ENCODE results near the gene LRP10. TPM values are rescaled to one million over a fixed set of nuclear protein-coding genes. Genes with fewer than 3 reads are reported as not detected.

LRP10 gene
- total and polyA plus RNA-seq, 2 of the 8 experiments (the other 6 are each of a cell fraction or from before 2014, with no cell fraction given) = 12.4 to 15.6 TPM

- FAIRE-seq (no peak), DNase-seq (ENCODE audit: low read depth in 1 of 2, low spot score in 2 of 2) (no peak)
- WGBS, 2 experiments (ENCODE audit: extremely low coverage in 1 of 2, insufficient coverage in 1 of 2, insufficient read length in 1 of 2, insufficient replicate concordance in 2 of 2, low coverage in 1 of 2, low lambda C conversion rate in 2 of 2, missing lambda C conversion rate in 1 of 2) = 90% methylated on average over 1 of the region's 1 CpG; no CpG with 5 or more reads in 1 of the 2 experiments
- no peak overlapping the region for H3K4me3 ChIP-seq (ENCODE audit: extremely low read depth in 1 of 4, insufficient read depth in 2 of 4, low read depth in 3 of 4, low read length in 4 of 4)
- H2BK15ac ChIP-seq (ENCODE audit: low read length) = no peak overlapping the region
- no peak overlapping the region for H3K9ac ChIP-seq (replicated peaks in 1 of 4; ENCODE audit: extremely low read depth in 1 of 4, low read depth in 3 of 4, low read length in 3 of 4)
- H3K9me3 ChIP-seq (ENCODE audit: insufficient read depth in 2 of 2, low read depth in 1 of 2, low read length in 1 of 2) = no peaks in the 10 kb centered on the region
- no peak overlapping the region for H2BK20ac ChIP-seq (ENCODE audit: low read length)
- H4K91ac ChIP-seq (replicated peaks; ENCODE audit: insufficient read length, low read length) = no peak overlapping the region
- H2BK5ac ChIP-seq (ENCODE audit: low read depth, low read length) = no peak overlapping the region
- H3K4me2 ChIP-seq (ENCODE audit: insufficient read depth in 1 of 2, low read depth in 2 of 2, low read length in 2 of 2) = no peak overlapping the region
- H3K79me2 ChIP-seq (ENCODE audit: control insufficient read depth in 1 of 2, insufficient read depth in 2 of 2, low read length in 2 of 2) = no peaks in the 10 kb centered on the region
- H4K5ac ChIP-seq (ENCODE audit: insufficient read length, low read depth, low read length) = no peak overlapping the region
- no peak overlapping the region for H2AFZ ChIP-seq (ENCODE audit: low read length)
- no peak overlapping the region for H2BK12ac ChIP-seq (ENCODE audit: low read depth, low read length)
- peaks cover 0 to 8% (median 4%) of the 10 kb centered on the region in 4 experiments; a peak in 2 of 7 replicates for H3K4me1 ChIP-seq (replicated peaks in 1 of 4; ENCODE audit: control insufficient read depth in 3 of 4, insufficient read depth in 4 of 4, low read length in 3 of 4)
- no peak overlapping the region for H3K14ac ChIP-seq (ENCODE audit: insufficient read length)
- H3K36me3 ChIP-seq (ENCODE audit: control insufficient read depth in 2 of 4, insufficient read depth in 4 of 4, low read length in 3 of 4) = no peaks in the 10 kb centered on the region
- H3K27me3 ChIP-seq (replicated peaks in 1 of 4; ENCODE audit: control insufficient read depth in 3 of 4, extremely low read depth in 1 of 4, insufficient read depth in 3 of 4, low read length in 3 of 4) = peaks cover 10 to 35% (median 28%) of the 10 kb centered on the region in 4 experiments
- ChIA-PET POLR2A (ENCODE audit: partially characterized antibody) (interaction anchor here (2.4 kb wide), 1 partner anchor 11 kb away, joined by 8 read pairs; no protein-coding TSS in a partner anchor), CTCF (ENCODE audit: partially characterized antibody) (interaction anchor here (0.6 to 14.2 kb wide), 11 partner anchors 9 to 340 kb away, joined by 3 to 158 read pairs (median 3); partner anchors contain the start of genes LRP10 and REM2)
- no peak overlapping the region for H2AK5ac ChIP-seq (ENCODE audit: low read depth, low read length)
- H2BK120ac ChIP-seq (replicated peaks; ENCODE audit: low read depth, low read length) = no peak overlapping the region
- H3K27ac ChIP-seq (ENCODE audit: low read depth, low read length) = no peak overlapping the region
- H3K56ac ChIP-seq (replicated peaks; ENCODE audit: insufficient read length, low read depth, low read length) = no peak overlapping the region
- no peaks in the 10 kb centered on the region for H3K79me1 ChIP-seq (ENCODE audit: low read depth, low read length)
- H4K20me1 ChIP-seq (replicated peaks in 1 of 2; ENCODE audit: control insufficient read depth in 1 of 2, insufficient read depth in 2 of 2, low read length in 2 of 2) = peaks cover 2 to 5% of the 10 kb centered on the region in 2 experiments
- no peak overlapping the region for H3K23ac ChIP-seq (ENCODE audit: insufficient read length)
- H3K18ac ChIP-seq (ENCODE audit: extremely low read depth, low read length) = no peak overlapping the region
- H4K8ac ChIP-seq (ENCODE audit: extremely low read depth, insufficient read depth, low read length) = no peak overlapping the region
- no peaks in the 10 kb centered on the region for H3K23me2 ChIP-seq (ENCODE audit: low read depth, low read length)
- H3K4ac ChIP-seq (replicated peaks; ENCODE audit: insufficient read length, low read depth, low read length) = no peak overlapping the region
- no peak for TF ChIP-seq E2F6 (IDR thresholded peaks at IDR 0.05)
- no peak for TF ChIP-seq USF2 (IDR thresholded peaks at IDR 0.05; ENCODE audit: low read length)
- no peak for TF ChIP-seq YY1 (IDR thresholded peaks at IDR 0.05; ENCODE audit: low read depth, low read length)
- no peak for TF ChIP-seq TAF1 (IDR thresholded peaks at IDR 0.05; ENCODE audit: low read depth, low read length)
- TF ChIP-seq CHD1 (IDR thresholded peaks at IDR 0.05; ENCODE audit: low read depth, low read length) = no peak
- no peak for TF ChIP-seq RAD21 (IDR thresholded peaks at IDR 0.05 in 1 of 2, conservative IDR thresholded peaks at IDR 0.05 in 1 of 2; ENCODE audit: low read depth in 2 of 2, low read length in 2 of 2)
- no peak for TF ChIP-seq MAFK (IDR thresholded peaks at IDR 0.05; ENCODE audit: low read depth, low read length)
- no peak for TF ChIP-seq SIN3A (conservative IDR thresholded peaks at IDR 0.05 in 1 of 2, IDR thresholded peaks at IDR 0.05 in 1 of 2; ENCODE audit: low read depth in 1 of 2, low read length in 2 of 2)
- TF ChIP-seq PHF8 (conservative IDR thresholded peaks at IDR 0.05; ENCODE audit: low read depth, low read length) = no peak
- TF ChIP-seq CHD2 (IDR thresholded peaks at IDR 0.05; ENCODE audit: low read length) = no peak
- no peak for TF ChIP-seq NANOG (IDR thresholded peaks at IDR 0.05; ENCODE audit: insufficient read depth, low read depth, low read length, poor library complexity, severe bottlenecking)
- TF ChIP-seq GTF2F1 (IDR thresholded peaks at IDR 0.05; ENCODE audit: borderline replicate concordance, low read depth, low read length) = no peak
These were observed 23.9 kb downstream of the LRP10 start for GRCh38 chr14:22895402-22895801.
